ENCODE data around the gene CST9.
"Not testable (repeated sequence)": the region's sequence is repeated elsewhere in the genome, so short reads cannot be mapped to it uniquely, and the experiment has no call there.

Gene CST9

DNA sequence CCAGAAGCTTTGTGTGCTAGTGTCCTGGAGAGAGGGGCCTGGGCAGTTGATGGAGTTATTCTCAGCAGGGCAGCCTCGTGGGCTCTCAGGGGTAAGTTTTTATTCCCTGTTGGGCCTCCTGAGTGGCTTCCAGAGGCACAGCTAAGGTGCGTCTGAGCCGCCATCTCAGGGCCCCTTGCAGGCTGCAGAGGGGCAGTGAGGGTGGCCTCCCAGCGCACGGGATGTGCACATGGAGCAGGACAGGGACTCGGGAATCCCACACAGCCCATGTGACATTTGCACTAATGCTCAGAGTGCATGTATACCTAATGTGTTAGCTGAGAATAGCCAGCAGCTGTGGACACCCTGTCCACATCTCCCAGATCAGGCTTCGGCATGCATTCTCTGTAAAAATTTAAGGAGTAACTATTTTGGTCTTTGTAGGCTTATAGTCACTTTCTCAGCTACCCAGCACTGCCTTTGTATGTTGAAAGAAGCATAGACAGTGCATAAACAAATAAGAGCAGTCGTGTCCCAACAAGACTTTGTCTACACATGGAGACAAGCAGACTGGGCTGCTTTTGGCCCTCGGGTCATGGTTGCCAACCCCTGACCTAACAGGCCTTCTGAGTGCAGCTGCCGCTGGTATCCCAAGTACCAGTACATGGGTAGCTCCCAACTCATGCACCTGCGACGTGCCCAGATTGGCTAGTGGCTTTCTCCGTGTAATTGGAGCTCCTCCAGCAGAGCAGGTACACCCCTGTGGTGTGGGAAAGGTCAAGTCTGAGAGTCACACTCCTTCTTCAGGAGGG, 18.8 kb downstream of the CST9 start:
- DNase-seq (ENCODE audit: low read depth) = no peak

DNA sequence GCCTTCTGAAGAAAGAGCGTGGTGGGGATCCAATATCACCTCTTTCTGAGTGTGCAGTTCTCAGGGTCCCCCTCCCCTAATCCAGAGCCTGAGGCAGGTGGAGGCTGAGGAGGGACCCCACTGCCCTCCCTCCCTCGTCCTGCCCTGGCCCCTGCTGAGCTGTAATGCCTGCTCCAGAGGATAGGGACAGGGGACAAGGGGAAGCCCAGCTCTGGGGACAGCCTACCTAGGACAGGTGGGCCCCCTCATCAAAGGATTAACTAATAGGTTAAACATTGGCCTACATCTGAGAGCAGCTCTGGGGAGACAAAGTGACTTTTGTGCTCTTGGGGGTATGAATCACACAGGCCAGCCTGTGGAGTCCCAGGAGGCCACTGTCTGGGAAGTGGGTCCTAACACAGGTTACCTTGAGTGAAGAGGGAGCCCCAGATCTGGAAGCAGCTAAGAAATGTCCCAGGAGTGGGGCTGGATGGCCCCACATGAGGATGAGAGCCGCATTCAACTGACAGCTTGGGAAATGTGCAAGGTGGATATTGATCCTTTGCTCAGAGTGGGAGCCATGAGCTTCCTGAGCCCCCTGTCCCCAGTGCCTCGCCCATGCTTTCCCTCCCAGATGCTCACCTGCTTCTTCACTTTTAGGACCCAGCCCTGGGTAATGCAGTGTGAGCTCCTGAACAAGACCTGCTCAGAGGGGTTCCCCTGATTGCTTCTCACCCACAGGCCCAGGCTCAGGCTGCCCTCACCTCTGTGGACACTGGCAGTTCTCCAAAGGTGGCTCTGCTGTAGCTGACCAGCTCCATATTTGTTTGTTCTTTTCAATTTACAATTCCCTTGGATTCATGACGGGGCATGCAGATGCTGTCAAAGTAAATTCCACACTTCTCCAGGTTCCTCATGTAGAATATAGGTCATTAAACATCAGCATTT, 19.6 kb downstream of the CST9 start:
- no peak for DNase-seq (ENCODE audit: low read depth)

DNA sequence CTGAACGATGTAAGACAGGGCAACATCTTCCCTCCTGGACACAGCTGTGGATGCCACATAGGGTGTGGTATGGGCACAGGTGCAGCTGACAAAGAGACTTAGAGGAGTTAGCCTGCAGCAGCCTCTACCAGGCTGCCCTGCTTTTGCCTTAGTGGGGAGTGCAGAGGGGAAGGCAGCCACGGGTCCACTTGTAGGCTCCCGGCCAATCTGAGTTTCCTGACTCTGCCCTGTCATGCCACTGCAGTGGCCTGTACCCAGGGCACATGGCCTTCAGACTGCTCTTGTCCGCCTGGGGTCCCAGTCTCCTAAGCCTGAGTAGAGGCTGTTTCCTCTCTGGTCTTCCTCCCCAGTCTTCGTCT, 20.3 kb downstream of the CST9 start:
- DNase-seq (ENCODE audit: low read depth) = no peak

DNA sequence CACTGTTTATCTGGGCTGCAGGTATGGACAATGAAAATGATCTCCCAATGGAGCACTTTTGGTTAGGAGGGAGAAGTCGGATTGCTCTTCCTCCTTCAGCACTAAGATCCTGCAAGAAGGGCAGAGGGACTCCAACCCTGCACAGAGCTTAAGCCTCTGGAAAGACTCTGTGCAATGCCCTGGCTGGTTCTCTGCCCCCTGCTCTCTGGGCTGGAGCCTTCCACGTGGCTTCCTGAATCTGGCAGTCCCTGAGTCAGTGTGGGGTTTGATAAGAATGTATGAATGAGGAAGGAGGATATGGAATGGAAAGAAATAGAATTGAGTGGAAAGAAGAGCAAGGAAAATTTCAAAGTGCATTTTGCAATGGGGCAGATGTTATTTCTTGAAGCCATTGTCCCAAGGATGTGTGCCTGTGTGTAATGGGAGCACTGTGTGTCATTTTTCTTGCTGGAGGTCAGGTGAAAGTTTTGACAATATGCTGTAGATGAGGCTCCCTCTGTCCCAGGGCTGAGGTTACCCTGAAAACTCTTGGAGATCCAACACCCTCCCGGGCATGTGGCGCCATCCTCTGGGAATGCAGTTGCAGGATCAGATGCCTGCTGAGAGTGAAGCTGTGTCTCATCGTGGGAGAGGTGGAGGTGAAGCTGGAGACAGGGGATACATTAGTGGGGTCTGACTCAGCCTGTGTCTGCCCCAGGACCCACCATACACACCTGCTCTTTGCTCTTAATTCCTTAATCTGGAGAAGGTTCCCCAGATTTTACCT, 21.1 kb downstream of the CST9 start:
- no peak for DNase-seq (ENCODE audit: low read depth)

DNA sequence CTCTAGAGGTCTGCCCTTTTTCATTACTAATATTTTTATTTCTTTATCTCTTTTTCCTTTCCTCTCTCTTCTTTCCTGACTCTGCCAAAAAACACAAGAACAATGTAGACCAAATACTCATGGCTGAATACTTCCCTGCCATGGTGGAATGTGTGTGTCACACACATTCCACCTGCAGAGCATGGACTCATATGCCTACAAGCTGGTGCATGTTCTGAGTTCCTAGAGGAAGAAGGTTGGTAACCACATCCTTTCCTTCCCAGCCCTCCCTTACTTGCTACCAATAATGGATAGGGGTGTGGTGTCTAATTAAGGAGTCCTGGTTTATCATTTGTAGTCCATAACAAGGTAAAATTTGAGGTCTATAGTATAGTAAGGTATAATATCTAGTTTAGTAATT, 22.2 kb downstream of the CST9 start:
- no peak for DNase-seq (ENCODE audit: low read depth)

DNA sequence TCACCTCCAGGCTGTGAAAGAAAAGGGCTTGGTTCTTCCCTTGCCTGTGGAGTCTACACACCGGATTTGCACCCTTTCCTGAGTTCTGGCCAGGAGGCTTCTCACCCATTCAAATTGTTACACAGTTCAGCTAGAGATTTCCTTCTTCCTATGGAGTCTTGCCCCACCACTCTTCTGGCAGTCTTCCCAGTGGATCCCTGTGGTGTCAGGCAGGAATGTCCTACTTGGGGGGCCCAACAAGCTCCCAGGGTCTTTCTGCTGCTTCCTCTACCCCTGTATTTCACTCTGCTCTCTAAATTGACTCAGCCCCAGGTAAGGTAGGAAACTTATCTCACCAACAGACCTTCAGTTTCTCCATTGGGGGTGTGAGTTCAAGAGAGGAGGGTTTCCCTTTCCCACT, 23.4 kb downstream of the CST9 start:
- no peak for DNase-seq (ENCODE audit: low read depth)

DNA sequence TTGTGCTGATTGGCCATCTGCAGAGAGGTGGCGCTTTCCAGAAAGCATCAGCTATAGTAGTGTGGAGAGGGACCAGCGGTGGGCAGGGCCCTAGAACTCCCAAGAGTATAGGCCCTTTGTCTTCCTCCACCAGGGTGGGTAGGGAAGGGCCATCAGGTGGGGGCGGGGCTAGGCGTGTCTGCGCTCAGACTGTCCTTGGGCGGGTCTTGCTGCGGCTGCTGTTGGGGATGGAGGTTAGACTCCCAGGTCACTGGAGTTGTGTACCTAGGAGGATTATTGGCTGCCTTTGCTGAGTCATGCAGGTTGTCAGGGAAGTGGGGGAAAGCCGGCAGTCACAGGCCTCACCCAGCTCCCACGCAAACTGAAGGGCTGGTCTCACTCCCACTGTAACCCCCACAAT, 23.9 kb downstream of the CST9 start:
- not testable (repeated sequence) for DNase-seq (ENCODE audit: low read depth)

DNA sequence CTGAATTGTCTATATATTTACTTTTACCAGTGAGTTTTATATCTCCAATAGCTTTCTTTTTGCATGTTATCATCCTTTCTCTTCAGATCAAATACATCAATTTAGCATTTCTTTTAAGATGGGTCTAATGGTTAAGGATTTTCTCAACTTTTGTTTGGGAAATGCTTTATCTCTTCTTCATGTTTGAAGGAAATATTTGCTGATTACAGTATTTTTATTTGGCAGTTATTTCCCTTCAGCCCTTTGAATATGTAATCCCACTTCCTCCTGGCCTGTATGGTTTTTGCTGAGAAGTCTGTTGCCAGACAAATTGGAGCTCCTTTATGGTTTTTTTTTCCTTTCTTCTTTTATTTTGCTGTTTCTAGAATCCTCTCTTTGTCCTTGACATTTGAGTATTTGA, 30.7 kb downstream of the CST9 start:
- no peak for DNase-seq (ENCODE audit: low read depth)

DNA sequence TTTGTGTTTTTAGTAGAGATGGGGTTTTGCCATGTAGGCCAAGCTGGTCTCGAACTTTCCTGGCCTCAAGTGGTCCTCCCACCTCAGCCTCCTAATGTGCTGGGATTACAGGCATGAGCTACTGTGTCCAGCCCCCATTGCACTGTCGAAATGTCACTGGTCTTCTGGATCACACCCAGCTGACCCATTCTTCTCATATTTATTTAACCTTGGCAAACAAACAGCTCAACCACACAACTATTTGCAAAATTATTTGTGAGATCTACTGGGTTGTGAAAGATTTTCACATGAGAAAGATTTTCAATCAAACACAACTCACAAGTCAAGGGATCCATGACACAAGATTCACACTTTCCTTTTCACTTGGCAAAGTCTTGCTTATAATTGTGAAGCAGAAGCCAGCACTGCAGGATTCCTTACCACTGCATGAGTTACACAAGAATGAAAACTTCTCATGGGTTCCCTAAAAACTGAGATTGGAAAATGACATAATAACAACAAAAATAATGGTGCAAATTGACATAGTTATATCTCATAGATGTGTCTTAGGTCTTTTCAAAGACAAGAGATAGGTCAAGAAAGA, 35.4 kb downstream of the CST9 start:
- no peak for DNase-seq (ENCODE audit: low read depth)

DNA sequence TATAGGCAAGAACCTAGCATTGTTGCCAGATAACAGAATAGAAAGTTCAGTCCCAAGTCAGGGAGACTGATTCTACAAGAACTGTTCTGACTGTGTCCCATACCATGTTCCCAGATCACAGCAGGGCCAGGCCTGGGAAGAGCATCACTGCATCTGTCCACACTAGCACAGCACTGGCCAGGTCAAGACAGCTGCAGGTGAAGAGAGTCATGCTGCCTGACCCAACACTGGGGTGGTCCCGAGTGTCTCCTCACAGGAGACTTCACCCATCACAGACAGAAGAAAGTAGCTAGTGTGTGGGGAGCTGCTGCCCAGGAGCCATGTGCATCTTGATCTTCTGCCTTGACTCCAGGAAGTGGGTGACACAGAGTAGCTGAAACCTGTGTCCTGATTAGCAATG, 36.1 kb downstream of the CST9 start:
- no peak for DNase-seq (ENCODE audit: low read depth)

DNA sequence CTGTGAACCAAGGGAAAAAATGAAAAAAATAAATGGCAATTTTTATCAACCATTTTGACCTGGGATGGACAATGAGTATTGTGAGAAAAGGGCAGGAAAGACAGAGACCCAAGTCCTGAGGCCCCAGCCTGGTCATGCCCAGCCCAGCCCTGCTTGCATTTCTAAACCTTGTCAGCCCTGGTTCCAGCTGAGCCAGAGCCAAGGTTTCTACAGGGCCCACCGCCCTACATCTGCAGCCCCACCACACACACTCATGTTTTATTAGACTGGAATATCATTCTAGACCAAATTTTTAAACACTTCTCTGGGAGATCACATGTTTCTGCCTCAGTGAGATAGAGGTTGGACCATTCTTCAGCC, 36.8 kb downstream of the CST9 start:
- DNase-seq (ENCODE audit: low read depth) = no peak

DNA sequence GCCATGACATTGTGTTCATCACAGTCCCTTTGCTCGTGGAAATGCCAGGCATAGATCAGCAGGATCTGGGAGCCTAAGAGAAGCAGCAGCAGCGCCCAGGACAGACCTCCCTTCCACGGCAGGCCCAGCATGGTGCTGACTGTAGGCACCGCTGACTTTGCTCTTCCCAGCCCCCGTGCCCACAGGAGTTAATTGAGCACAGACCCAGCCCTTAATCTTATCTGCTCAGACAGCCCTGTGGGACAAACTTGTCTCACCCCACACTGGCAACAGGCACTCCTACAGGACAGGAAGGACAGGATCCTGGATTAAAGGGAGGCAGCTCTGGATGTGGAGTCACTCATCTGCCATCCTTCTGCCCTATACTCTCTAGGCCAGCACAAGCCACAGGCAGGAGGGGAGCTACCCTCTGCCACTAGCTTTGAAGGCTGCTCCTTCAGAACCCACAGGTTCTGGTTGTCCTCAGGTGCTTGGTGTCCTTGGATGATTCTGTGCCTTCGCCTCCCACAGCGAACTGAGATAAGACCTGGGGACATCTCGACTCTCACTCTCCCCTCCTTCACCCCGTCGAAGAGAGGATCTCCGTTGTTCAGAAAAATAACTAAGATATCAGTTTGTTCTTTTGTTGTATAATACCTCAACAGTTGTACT, 37.3 kb downstream of the CST9 start, which contains the start of gene CST9L:
TSS of gene CST9L (minus strand) at position 165 of the 651 bp plus-strand sequence. CDS start at position 131, 34 bp downstream.
- no peak for DNase-seq (ENCODE audit: low read depth)

DNA sequence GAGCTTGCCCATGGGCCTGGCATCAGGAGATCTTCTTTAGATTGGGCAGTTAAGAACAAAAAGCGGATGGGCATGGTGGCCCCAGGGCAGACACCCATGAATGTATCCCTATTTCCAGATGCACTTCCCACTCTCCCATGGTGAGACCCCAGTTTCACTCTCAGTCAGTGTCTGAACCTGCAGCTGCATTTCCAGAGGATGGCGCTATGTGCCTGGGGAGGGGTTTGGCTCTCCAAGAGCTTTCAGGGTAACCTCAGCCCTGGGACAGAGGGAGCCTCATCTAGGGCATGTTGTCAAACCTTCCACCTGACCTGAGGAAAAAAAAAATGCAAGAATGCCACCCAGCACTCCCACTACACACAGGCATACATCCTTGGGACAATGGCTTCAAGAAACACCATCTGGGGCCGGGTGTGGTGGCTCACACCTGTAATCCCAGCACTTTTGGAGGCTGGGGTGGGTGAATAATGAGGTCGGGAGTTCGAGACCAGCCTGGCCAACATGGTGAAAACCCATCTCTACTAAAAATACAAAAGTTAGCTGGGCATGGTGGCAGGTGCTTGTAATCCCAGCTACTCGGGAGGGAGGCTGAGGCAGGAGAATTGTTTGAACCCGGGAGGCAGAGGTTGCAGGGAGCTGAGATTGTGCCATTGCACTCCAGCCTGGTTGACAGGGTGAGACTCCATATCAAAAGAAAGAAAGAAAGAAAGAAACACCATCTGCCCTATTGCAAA, 39.4 kb downstream of the CST9 start:
- DNase-seq (ENCODE audit: low read depth) = no peak

DNA sequence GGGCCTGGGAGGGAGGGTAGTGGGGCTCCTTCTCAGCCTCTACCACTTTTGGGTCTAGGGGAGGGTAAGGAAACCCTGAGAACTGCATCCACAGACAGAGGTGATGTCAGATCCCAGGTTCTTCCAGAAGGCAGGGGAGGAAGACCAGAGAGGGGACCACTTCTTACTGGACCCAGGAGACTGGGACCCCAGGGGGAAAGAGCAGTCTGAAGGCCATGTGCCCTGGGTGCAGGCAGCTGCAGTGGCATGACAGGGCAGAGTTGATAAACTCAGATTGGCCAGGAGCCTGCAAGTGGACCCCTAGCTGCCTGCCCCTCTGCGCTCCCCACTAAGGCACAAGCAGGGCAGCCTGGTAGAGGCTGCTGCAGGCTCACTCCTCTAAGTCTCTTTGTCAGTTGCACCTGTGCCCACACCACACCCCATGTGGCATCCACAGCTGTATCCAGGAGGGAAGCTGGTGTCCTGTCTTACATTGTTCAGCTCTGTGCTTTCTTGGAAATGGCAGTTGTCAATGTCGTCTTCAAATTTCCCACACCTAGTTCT, 40.1 kb downstream of the CST9 start:
- no peak for DNase-seq (ENCODE audit: low read depth)

DNA sequence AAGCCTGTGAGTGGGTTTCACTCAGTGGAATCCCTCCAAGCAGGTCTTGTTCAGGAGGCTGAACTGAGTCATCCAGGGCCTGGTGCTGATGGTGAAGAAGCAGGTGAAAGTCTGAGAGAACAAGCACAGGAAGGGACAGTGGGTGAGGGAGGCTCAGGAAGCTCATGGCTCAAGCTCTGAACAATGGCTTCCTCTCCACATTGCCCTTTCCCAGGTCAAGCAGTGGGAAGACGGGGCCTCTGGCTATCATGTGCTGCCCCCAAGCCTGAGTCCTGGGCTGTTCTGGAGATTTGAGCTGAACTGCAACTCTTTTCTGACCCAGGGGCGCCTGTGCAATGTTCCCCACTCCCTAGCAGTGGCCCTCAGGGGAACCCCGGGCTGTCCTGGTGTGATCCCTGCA, 40.8 kb downstream of the CST9 start:
- no peak for DNase-seq (ENCODE audit: low read depth)

DNA sequence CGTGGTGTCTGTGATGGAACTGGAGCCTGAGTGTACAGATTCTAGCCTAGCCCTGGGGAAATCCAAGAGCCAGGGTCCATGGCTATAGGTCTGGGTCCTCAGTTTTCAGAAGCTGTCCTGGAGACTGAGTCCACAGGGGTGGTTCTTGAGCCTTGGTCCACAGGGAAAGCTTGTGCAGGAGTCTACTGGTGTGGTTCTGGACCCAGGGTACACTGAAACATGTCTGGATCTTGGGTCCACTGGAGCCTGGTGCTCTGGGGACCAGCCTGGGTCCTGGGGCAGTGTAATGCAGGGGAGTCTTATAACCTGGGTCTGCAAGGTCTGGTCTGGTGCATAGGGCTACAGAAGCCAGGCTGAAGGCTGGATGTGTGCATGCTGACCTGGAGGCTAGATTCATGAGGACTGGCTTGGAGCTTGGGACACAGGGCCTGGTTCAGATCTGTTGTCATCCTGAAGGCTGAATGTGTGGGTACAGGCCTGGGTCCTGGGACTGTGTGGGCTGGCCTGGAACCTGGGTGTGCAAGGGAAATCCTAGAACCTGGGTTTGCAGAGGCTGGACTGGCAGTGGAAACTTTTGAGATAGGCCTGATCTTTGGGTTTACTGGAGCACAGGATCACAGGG, 42.9 kb downstream of the CST9 start:
- no peak for DNase-seq (ENCODE audit: low read depth)

DNA sequence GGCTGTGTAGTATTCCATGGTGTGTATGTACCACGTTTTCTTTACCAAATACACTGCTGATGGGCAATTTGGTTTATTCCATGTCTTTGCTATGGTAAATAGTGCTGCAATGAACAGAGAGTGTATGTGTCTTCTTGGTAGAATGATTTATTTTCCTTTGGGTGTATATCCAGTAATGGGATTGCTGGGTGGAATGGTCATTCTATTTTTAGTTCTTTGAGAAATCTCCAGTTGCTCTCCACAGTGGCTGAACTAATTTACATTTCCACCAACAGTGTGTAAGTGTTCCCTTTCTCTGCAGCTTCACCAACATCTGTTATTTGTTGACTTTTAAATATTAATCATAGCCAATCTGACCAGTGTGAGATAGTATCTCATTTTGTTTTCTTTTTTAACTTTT, 51.3 kb downstream of the CST9 start:
- no peak for DNase-seq (ENCODE audit: low read depth)
